GM12891 (cell line): ENCODE data around the gene KCNG1.
"Not testable (repeated sequence)": the region's sequence is repeated elsewhere in the genome, so short reads cannot be mapped to it uniquely, and the experiment has no call there.

Source experiments
- DNase-seq: peaks from one replicate; pipeline ENCODE4 v3.0.0; 2011; ENCODE audit warnings: low spot score; ENCODE audit not compliant: insufficient read length
- FAIRE-seq: peaks from 2 replicates; lab custom pipeline; 2011; peaks lifted over from hg19 to GRCh38; lab: Jason Lieb, UNC
- PAX5 ChIP-seq: IDR thresholded peaks from 2 replicates; pipeline ENCODE4 v1.6.1; 2011; ENCODE audit warnings: low read length, moderate library complexity, mild to moderate bottlenecking; ENCODE audit not compliant: insufficient read depth, severe bottlenecking
- POLR2A ChIP-seq: IDR thresholded peaks from 2 replicates; pipeline ENCODE4 v1.6.1; 2011; ENCODE audit warnings: low read depth, low read length, control low read depth
- POLR2AphosphoS5 ChIP-seq: IDR thresholded peaks from 2 replicates; pipeline ENCODE4 v1.6.1; 2011; ENCODE audit warnings: low read depth, low read length, control low read depth
- POU2F2 ChIP-seq: IDR thresholded peaks from 2 replicates; pipeline ENCODE4 v1.6.1; 2011; ENCODE audit warnings: low read depth, mild to moderate bottlenecking, control low read depth, low read length, moderate library complexity
- SPI1 ChIP-seq: IDR thresholded peaks from 2 replicates; pipeline ENCODE4 v1.6.1; 2011; ENCODE audit warnings: low read depth, low read length, control low read depth
- TAF1 ChIP-seq: IDR thresholded peaks from 2 replicates; pipeline ENCODE4 v1.6.1; 2011; ENCODE audit warnings: low read depth, low read length, control low read depth

Gene KCNG1

GRCh38 chr20:50980071-50980681 is 42.7 kb downstream of the KCNG1 start:
- DNase-seq (no peak), FAIRE-seq (no peak)
- no peak for TF ChIP-seq POLR2A
- TF ChIP-seq PAX5 = no peak
- TF ChIP-seq SPI1 = no peak
- no peak for TF ChIP-seq POU2F2
- no peak for TF ChIP-seq POLR2AphosphoS5
- no peak for TF ChIP-seq TAF1

GRCh38 chr20:50978533-50978932 is 44.4 kb downstream of the KCNG1 start:
- not testable (repeated sequence) for FAIRE-seq

GRCh38 chr20:50977066-50978021 is 45.6 kb downstream of the KCNG1 start:
- FAIRE-seq (no peak), DNase-seq (no peak)
- TF ChIP-seq POLR2AphosphoS5 = no peak
- TF ChIP-seq TAF1 = no peak
- TF ChIP-seq POU2F2 = no peak
- no peak for TF ChIP-seq SPI1
- no peak for TF ChIP-seq POLR2A
- TF ChIP-seq PAX5 = no peak

More at GRCh38 chr20:50978533-50978932, 44.4 kb downstream of the KCNG1 start:
- DNase-seq = not testable (repeated sequence)

GRCh38 chr20:50975701-50976330 is 47.1 kb downstream of the KCNG1 start:
- FAIRE-seq (no peak), DNase-seq (no peak)
- TF ChIP-seq TAF1 = no peak
- TF ChIP-seq POU2F2 = no peak
- TF ChIP-seq PAX5 = no peak
- no peak for TF ChIP-seq SPI1
- no peak for TF ChIP-seq POLR2A
- no peak for TF ChIP-seq POLR2AphosphoS5

GRCh38 chr20:50969912-50970311 is 53.0 kb downstream of the KCNG1 start:
- FAIRE-seq = no peak
- no peak for TF ChIP-seq POLR2A
- TF ChIP-seq SPI1 = no peak
- TF ChIP-seq PAX5 = no peak
- no peak for TF ChIP-seq POU2F2
- TF ChIP-seq TAF1 = no peak
- TF ChIP-seq POLR2AphosphoS5 = no peak
- DNase-seq = no peak

GRCh38 chr20:50969435-50969834 is 53.5 kb downstream of the KCNG1 start:
- no peak for DNase-seq
- FAIRE-seq = no peak
- TF ChIP-seq PAX5 (no peak), TAF1 (no peak), POLR2AphosphoS5 (no peak), POLR2A (no peak), POU2F2 (no peak), SPI1 (no peak)

- DNase-seq (no peak), FAIRE-seq (no peak)
- TF ChIP-seq TAF1 = no peak
- TF ChIP-seq POLR2AphosphoS5 = no peak
- TF ChIP-seq POU2F2 = no peak
- no peak for TF ChIP-seq SPI1
These were observed 54.6 kb downstream of the KCNG1 start for GRCh38 chr20:50968289-50968688.

GRCh38 chr20:50967586-50967985 is 55.3 kb downstream of the KCNG1 start:
- FAIRE-seq (no peak), DNase-seq (no peak)
- no peak for TF ChIP-seq SPI1
- no peak for TF ChIP-seq POLR2AphosphoS5
- no peak for TF ChIP-seq PAX5
- TF ChIP-seq POU2F2 = no peak
- TF ChIP-seq TAF1 = no peak
- TF ChIP-seq POLR2A = no peak

GRCh38 chr20:50959543-50960126 is 63.3 kb downstream of the KCNG1 start:
- DNase-seq (no peak), FAIRE-seq (no peak)
- TF ChIP-seq POU2F2 (no peak), PAX5 (no peak), SPI1 (no peak), POLR2AphosphoS5 (no peak), TAF1 (no peak), POLR2A (no peak)
